ENCODE measurements around the gene DDX11. TPM values are rescaled to one million over a fixed set of nuclear protein-coding genes. Genes with fewer than 3 reads are reported as not detected.
"Not testable (repeated sequence)": the region's sequence is repeated elsewhere in the genome, so short reads cannot be mapped to it uniquely, and the experiment has no call there.

Gene DDX11
- 20.0 TPM for total RNA-seq

DNA sequence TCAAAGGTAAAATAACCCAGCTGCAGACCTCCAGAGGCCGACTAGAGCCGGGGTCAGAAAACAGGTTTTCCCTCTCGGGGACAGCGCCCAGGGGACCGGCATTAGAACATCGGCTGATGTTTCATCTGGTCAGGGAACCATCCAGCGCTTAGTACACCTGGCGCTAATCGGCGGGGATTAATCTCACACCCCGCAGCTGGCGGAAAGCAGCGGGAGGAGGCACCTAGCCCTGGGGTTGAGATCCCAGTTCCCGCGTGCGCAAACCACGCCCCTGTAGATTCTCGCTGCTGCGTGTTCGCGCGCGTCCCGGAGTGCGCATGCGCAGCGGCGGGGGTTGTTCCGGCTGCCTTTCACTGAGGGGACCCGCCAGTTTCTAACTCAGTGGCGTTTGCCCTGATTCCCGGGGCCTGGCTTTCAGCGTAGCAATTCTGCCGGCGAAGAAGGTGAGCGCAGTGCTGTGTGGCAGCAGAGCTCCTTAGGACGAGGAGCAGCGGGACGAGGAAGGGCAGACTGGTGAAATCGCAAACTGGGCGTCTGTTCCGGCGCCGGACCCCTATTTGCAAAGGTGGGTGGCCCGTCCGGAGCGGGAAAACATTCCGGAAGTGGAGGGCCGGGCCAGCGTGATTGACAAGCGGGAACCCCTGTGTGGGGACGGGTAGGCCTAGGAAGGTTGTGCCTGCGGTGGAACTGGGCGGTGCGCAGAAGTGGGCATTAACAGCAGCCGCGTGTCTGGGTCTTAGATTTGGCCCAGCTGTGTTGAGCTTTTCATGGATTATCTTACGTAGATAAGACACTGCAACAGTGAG is at the start of gene DDX11:
Gene DDX11 (plus strand): TSS at position 334 of the 806 bp plus-strand sequence. CDS start 4,534 bp downstream, outside the sequence.
- DNase-seq (ENCODE audit: low spot score) (peak; percentile 96), ATAC-seq (peak; percentile 95)

DNA sequence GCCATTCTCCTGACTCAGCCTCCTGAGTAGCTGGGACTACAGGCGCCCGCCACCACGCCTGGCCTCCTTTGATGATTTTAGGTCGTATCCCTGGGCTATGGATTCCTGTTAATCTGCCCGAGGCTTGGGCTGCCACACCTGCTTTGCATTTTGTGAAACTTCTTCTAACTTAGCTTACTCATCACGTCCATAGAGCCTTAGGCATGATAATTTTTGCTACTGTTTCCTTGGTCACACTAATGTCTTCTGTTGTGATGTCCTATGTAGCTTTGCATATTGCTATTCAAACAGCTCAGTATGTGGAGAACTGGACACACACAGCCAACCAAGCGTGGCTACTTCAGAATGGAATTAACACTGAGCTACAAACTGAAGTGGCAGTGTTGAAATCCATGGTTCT is 47.5 kb upstream of the DDX11 start:
- ATAC-seq (no peak), DNase-seq (ENCODE audit: low spot score) (no peak)

DNA sequence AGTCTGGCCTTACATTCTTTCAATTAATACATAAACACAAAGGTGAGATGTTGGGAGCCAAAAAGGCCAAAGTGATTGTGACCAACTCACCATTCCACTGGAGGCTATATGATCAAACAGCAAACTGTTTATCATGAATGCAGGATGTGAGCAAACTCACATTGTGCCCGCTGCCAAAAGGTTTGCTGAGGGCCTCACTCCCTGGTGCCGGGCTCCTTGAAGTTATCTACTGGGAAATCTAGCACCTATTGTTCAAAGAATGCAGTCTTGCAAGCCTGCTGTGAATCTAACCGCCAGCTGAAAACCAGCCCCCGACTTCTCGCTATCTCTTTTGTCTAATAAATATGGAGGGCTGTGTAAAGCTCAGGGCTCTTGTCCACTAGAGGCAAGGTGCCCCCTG is 46.7 kb upstream of the DDX11 start:
- ATAC-seq; DNase-seq (ENCODE audit: low spot score): not testable (repeated sequence)

DNA sequence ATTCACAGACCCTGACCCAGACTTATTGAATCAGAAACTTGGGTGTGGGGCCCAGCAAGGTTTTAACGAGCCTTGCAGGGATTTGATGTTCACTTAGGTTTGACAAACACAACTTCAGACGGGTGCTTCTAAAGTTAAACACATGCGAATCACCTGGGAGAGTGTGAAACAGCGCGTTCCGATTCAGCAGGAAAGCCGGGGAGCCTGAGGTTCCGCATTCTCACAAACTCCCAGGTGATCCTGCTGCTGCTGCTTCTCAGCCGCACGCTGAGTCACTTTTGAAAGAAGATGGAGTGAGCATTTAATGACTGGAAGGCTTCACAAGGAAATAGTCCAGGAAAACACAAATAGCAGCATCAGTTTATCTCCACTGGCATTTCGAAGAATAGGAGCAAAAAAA is 44.2 kb upstream of the DDX11 start:
- ATAC-seq (no peak), DNase-seq (ENCODE audit: low spot score) (no peak)

DNA sequence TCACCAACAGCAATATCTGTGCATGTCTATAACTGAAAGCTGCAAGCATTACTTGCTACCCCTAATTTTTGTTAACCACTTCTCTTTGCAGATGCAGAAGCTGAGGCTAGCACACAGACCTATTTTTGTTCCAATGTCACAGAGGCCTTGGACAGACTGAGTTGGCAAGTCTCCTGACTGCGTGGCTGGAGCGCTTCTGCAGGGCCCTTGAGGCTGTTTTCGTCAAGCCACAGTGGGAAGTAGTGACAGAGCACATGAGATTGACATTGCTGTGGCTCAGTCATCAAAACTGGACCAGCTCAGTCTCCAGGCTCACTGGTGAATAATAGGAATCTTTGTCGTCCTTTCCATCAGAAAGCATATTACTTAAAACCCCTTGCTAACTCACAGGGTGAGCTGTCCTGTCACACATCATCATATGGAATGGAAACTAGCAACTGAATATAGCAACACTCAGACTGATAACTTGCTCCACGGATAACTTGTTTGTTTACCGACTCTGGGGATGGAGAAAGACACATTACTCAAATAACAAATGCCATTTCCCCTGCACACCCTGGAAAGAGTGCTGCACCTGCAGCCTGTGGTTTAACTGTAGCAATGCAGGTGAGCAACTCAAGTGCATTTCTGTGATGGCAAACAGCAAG is 43.6 kb upstream of the DDX11 start:
- ATAC-seq: no peak
- DNase-seq (ENCODE audit: low spot score): no peak

DNA sequence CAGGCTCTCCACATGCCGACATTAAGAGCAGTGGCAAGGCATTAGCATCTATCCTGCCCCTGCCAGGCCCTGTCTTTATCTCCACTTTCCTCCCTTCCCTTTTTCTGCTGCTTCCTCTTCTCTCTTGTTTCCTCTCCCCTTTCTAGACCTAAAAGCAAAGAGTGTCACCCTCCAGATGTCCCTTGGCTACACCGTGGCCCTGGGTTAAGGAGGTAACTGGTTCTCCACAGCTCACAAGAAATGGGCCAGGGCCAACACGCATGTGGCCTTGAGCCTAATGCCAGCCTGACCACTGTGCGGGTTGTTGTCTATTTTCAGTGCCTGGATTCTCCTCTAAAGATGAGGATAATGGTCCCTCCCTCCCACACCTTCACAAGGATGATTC is 41.7 kb upstream of the DDX11 start:
- peak; percentile 4 for DNase-seq (ENCODE audit: low spot score)

DNA sequence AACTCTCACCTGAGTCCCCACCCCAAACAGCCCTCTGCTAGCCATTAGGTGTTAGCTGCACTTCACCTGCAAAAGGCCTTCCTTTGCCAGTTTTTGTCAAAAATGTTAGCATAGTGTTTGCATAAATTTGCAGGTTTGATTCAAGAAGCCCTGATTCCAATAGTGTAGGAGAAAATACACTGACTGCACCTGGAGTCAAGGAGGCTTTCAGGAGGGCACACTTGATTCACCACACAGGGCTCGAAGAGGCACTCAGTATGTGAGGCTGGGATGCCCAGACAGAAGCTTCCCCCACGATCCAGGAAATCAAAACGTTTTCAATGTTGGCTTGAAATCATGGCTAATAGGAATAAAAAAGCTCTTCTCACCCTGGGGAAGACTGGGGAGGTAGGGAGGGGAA is 40.5 kb upstream of the DDX11 start:
- ATAC-seq: no peak
- DNase-seq (ENCODE audit: low spot score): peak; percentile 5

More for the DNA sequence above, 41.7 kb upstream of the DDX11 start:
- no peak for ATAC-seq

DNA sequence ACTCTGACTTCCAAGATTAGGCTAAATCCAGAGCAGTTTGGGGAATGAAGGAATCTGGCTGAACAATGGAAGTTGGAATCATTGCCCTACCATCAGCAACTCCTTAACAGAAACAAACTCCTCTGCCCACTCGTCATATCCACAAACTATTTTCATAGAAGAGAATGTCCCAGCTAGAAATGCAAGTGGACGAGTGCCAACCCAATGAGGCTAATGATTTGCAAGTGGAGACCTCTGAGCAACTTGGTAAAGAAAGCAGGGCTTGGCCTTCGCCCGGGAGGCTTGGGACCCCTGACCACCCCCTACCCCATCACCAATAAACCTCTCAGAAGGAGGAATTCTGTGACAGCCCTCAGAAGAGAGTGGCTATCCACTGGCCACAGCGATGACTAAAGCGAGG is 40.0 kb upstream of the DDX11 start:
- DNase-seq (ENCODE audit: low spot score) (no peak), ATAC-seq (no peak)

DNA sequence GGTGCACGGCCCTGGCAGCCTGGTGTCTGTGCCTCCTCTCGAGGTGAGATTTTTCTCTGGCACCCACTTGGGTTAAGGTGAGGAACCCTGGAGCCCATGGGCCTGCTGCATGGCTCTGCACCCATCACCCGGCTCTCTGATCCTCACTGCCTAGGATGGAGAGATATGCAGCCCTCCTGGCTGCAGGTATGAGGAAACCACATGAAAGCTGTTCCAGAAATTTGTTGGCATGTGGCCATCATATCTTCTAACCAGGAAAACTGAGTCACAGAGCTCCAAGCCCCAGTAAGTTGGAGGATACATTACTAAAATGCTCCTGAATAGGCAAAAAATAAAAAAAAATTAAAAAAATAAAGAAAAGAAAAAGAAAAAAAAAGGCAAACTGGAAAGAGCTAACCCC is 39.3 kb upstream of the DDX11 start:
- ATAC-seq (no peak), DNase-seq (ENCODE audit: low spot score) (no peak)

DNA sequence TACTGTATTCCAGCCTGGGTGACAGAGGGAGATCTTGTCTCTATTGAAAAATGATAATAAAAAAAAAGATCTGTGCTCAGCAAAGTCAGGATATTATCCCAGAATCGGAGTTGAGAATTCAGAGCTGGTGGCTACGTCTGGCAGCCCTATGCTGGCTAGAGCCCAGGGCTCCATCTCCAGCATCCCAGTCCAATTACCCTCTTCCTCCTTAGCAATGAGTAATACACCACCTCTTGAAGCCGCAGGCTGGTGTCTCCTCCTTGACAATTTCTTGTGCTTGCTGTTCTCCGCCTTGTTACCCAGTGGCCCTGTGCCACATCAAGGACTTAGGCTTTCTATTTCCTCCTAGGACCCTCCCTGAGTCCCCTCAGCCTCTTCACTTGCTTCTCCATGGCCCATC is 38.4 kb upstream of the DDX11 start:
- ATAC-seq (no peak), DNase-seq (ENCODE audit: low spot score) (no peak)

DNA sequence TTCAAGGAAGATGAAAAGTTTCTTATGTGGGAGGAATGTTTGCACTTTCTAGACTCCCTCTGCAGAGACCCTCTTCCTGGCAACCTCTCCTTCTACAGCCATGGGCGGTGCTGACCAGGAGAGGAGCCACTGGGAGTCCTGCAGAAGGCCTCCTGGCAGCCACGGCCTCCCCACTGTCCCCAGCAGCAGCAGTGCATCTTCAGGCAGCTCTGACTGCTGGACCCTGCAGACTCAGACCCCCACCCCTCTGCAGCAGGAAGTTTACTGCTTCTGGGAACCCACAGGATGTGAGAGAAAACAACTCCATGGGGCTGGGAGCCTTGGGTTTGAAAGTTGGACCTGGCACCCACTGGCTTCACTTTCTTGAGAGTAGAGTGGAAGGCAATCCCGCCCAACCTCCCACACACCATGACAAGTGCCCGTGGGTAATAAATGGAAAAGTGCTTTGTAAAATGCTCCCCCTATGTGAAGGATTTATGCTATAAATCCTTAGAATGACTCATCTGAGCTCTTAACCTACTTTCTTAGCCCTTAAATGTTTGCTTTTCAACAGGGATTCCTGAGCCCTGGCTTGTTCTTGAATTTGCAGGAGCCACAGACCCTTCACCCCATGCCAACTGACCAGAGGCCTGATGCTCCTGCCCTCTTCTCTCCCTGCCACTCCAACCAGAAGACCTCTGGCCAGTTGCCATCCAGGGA is 37.5 kb upstream of the DDX11 start:
- ATAC-seq (no peak), DNase-seq (ENCODE audit: low spot score) (no peak)

DNA sequence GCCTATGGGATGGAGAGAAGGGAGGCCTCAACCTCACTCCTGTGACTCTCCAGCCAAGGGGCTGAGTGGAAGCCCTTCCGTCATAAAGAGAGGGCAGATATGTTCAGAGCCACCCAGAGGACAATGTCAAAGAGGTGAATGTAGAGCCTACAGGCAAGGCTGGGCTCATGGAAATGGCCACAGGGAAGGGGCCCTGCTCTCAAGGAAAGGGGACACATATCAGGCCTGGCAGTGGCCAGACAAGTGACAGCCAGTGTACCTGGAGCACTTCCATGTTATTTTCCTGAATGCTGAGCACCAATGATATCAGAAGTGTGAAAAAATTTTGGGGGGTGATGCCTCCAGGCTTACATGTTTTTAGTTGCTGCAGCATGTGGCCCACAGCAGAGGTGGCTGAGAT is 36.6 kb upstream of the DDX11 start:
- no peak for ATAC-seq

DNA sequence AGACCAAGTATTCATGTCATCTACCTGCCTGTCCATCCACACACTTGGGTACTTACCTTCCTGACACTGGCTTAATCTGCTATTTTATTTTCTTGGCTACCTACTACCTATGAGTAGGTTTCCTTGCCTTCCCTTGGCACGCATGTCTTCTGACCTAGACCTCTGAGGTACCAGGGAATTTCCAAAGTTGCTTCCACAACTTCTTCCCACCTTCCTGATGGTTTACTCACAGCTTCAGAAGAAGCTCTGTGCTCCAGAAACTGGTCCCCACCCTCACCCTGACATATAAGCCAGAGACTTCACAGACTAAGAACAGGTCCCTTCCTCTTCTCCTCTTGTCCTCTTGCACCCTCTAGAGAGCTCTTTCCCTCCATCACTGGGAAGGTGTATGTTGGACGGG is 35.7 kb upstream of the DDX11 start:
- no peak for ATAC-seq
- no peak for DNase-seq (ENCODE audit: low spot score)

More for the DNA sequence above, 36.6 kb upstream of the DDX11 start:
- DNase-seq (ENCODE audit: low spot score): no peak

DNA sequence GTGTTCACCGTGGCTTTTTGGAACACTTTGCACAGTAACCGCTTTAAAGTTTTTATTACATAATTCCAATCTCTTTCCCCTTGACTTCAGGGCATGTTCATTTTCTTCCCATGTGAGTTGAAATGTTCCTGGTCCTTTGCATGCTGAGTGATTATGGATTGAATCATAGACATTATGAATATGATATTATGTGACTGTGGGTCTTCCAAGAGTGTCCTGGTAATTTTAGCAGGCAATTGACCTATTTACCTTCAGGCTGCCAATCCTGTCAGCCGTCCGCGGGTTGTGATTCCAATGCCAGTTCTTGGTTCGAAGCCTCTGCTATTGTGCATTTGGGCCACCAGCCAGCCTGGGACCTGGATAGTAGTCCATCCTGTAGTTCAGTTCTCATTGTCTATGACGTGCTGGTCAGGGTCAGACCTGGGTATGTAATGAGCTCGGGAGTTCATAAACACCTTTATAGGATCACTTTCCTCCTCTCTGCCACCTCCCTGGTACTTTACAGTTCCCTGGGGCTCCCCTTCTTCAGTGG is 32.6 kb upstream of the DDX11 start:
- DNase-seq (ENCODE audit: low spot score) (no peak), ATAC-seq (no peak)

DNA sequence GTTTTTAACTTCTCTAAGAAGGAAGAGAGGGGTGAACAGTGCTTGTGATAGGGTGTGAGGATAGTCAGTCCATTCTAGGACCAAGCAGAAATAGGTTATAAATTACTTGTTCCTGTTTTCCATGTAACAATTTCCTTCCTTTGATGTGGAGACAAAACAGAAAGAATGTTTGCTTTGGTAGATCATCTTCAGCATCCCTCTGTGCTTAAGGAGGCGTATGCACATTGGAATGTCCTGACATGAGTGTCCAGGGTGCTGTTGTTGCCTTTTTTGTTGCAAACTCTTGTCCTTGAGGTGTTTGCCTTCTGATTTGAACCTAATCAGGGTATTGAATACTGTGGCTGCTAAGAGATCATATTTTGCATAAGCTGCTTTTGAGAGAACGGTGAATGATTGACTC is 23.5 kb upstream of the DDX11 start:
- not testable (repeated sequence) for ATAC-seq; DNase-seq (ENCODE audit: low spot score)

DNA sequence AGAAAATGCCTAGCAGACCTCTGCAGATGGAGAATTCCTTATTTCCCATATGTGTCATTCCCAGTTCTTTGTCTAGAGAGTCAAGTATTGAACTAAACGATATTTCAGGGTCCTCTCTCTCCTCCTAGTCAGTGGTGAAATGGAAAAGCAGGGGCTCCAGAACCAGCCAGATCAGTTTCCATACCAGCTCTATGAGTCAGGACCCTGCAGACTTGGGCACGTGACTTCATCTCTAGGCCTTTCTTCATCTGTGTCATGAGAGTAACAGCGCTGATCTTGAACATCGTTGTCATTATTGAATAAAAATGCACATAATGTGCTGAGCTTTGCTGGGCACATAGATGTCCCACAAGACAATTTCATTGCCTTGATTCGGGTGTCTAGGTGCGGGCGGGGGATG is 23.1 kb upstream of the DDX11 start:
- DNase-seq (ENCODE audit: low spot score); ATAC-seq: not testable (repeated sequence)

DNA sequence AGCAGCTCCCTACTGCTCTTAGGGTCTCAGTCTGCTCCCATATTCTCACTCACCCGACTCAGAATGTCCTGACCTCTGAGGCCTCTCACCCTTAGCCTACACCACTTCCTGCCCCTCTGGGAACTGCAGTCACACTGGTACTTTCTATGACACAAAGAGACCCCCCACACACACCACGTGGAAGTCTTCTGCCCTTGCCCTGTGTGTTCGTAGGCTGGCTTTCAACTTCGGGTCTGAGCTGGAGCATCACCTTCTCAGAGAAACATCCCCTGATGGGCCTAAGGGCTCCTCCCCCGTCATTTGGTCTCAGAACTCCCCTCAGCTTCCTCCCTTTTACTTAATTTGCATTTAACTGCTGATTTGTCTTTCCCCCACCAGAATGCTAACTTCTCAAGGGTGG is 22.0 kb upstream of the DDX11 start:
- not testable (repeated sequence) for DNase-seq (ENCODE audit: low spot score); ATAC-seq

DNA sequence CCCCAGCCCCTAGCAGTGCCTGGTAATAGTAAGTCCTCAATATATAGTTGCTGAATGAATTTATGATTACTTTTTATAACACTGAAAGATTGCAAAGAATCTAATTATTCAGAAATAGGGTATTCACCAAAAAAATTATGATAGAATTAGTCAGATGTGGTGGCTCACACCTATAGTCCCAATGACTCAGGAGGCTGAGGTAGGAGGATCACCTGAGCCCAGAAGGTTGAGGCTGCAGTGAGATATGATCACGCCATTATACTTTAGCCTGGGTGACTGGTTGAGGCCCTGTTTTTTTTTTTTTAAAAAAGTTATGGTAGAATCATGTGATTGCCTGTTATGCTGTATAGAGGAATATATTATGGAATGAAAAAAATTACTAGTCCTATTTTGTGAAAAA is 21.5 kb upstream of the DDX11 start:
- not testable (repeated sequence) for DNase-seq (ENCODE audit: low spot score); ATAC-seq

DNA sequence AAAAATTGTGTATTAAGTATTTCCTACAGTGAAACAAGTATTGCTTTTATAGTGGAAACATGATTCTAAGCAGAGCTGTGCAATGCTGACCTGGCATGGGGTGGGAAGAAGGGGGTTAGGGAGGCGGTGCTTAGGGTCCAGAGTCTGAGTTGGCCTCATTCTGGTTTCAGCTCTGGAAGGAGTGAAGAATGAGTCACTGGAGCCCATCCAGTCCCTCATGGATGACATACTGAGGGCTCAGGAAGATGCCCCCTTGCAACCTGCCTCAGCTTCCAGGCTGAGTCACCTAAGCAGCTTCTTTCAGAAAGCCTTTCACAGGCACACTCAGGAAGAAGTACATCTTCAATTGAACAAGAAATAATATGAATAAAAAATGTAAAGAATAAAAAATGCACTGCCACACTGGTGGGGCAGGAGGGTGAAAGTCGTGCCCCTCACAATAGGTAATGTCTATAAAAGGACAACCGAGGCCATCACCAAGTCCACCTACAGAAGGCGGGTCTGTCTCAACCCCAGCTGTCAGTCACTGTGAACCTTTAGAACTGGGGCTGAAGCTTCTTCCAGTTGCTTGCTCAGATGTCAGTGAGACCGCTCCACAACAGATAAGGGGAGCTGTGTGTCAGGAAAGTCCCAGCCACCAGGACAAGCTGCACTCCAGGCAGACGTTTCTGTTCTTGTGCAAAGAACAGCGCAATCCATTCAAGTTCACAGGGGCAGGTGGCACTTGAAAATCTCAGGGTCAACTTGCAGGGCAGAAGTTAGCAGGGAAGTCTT is 20.8 kb upstream of the DDX11 start:
- ATAC-seq; DNase-seq (ENCODE audit: low spot score): not testable (repeated sequence)

DNA sequence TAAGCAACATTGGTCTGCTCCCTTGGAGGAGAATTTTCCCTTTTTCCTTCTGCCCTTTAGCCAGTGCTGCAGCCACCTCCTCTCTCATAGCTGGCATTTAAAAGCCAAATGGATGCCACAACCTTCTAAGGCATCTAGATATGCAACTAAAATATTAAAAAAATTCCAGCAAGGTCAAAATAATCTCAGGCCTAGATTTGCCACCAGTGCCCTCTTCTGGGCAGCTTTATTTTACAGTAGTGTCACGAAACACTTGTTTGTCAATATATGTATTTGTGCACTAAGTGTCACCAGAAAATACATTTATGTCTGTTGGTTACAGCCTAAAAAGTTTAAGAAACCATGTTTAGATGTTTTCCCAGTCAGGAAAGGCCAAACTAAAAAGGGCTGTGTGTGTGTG is 19.7 kb upstream of the DDX11 start:
- ATAC-seq; DNase-seq (ENCODE audit: low spot score): not testable (repeated sequence)

DNA sequence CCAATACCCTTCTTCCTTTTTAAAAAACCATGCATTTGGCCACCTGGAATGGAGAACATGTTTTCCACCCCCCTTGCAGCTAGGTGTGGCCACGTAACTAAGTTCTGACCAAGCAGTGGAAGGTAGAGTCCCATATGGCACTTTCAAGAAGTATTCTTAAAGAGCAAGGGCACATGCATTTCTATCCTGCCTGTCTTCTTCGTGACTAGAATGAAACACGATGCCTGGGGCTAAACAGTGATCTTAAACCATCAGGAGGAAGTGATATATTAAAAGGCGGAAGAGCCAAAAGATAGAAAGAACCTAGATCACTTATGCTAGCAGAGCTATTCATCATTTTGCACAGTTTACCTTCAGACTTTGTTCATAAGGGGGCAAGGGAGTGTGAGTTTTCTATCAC is 16.0 kb upstream of the DDX11 start:
- DNase-seq (ENCODE audit: low spot score) (no peak), ATAC-seq (no peak)

Data from left lobe of liver (tissue), 2 donors.